Measurements from ENCODE around the gene EIF4EBP3.
"Not testable (repeated sequence)": the region's sequence is repeated elsewhere in the genome, so short reads cannot be mapped to it uniquely, and the experiment has no call there.

The EIF4EBP3 gene

DNA sequence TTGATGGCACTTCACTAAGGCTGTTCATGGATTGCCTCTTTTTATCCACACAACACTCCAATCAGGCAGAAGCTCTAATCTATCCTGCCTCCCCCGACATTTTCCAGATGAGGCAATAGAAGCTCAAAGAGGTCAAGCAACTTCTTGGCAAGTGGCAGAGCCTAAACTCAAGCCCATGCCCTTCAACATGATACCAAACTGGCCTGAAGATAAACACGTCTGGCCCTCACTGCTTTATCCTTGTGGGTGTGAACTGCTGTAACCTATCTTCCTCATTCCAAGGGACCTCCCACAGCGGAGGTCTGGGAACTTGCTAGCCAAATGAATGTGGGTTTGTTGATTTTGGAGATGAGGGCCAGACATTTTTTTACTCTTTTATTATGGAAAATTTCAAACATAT, 26.7 kb downstream of the EIF4EBP3 start:
- no peaks in the 10 kb centered on the region for H3K4me1 ChIP-seq (ENCODE audit: insufficient read depth, low read length, poor library complexity, severe bottlenecking)
- H2AFZ ChIP-seq (ENCODE audit: low read length): no peak overlapping the region
- H3K9me3 ChIP-seq (ENCODE audit: insufficient read depth, low read depth, low read length): no peaks in the 10 kb centered on the region
- no peak overlapping the region for H3K9ac ChIP-seq (ENCODE audit: low read depth, low read length, poor library complexity, severe bottlenecking)
- no peaks in the 10 kb centered on the region for H3K79me2 ChIP-seq (ENCODE audit: insufficient read depth, low read length)
- no peaks in the 10 kb centered on the region for H3K27me3 ChIP-seq (ENCODE audit: insufficient read depth, low read length, poor library complexity, severe bottlenecking)
- no peaks in the 10 kb centered on the region for H4K20me1 ChIP-seq (ENCODE audit: insufficient read depth, low read length, poor library complexity, severe bottlenecking)
- no peak for TF ChIP-seq EZH2phosphoT487 (IDR thresholded peaks at IDR 0.05; ENCODE audit: borderline replicate concordance)
- TF ChIP-seq, protein P1, sequence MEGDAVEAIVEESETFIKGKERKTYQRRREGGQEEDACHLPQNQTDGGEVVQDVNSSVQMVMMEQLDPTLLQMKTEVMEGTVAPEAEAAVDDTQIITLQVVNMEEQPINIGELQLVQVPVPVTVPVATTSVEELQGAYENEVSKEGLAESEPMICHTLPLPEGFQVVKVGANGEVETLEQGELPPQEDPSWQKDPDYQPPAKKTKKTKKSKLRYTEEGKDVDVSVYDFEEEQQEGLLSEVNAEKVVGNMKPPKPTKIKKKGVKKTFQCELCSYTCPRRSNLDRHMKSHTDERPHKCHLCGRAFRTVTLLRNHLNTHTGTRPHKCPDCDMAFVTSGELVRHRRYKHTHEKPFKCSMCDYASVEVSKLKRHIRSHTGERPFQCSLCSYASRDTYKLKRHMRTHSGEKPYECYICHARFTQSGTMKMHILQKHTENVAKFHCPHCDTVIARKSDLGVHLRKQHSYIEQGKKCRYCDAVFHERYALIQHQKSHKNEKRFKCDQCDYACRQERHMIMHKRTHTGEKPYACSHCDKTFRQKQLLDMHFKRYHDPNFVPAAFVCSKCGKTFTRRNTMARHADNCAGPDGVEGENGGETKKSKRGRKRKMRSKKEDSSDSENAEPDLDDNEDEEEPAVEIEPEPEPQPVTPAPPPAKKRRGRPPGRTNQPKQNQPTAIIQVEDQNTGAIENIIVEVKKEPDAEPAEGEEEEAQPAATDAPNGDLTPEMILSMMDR (conservative IDR thresholded peaks at IDR 0.05; ENCODE audit: low read length): no peak
- no peaks in the 10 kb centered on the region for H3F3A ChIP-seq (ENCODE audit: low read depth)
- H3K9me2 ChIP-seq (replicated peaks; ENCODE audit: low read depth, low read length): no peaks in the 10 kb centered on the region
- no peaks in the 10 kb centered on the region for H3K36me3 ChIP-seq (ENCODE audit: insufficient read depth, low read length)
- no peak overlapping the region for H3K4me3 ChIP-seq (ENCODE audit: low read length, poor library complexity, severe bottlenecking)
- no peak overlapping the region for H3K4me2 ChIP-seq (ENCODE audit: low read depth, low read length, poor library complexity, severe bottlenecking)

DNA sequence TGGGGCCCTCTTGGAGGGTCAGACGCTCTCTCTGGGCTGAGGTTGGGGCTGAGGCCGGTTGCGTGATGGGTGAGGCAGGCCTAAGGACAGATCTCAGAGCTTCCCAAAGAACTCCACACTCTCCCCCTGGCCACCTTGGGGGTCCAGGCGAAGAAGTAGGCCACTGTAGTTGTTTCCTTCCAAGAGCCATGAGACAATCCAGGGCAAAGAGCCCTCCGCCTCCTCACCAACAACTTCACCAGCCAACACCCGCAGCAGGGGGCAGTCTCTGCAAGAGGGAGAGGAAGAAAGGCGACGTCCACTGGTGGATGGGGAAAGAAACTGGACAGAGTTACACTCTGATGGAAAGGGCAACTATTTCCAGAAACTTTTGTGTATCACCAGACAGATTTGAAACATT, 27.8 kb downstream of the EIF4EBP3 start:
- Histone ChIP-seq H3K79me2 (ENCODE audit: insufficient read depth, low read length) (no peaks in the 10 kb centered on the region), H3K9me3 (ENCODE audit: insufficient read depth, low read depth, low read length) (no peaks in the 10 kb centered on the region), H4K20me1 (ENCODE audit: insufficient read depth, low read length, poor library complexity, severe bottlenecking) (no peaks in the 10 kb centered on the region), H3K4me2 (ENCODE audit: low read depth, low read length, poor library complexity, severe bottlenecking) (no peak overlapping the region), H3K4me3 (ENCODE audit: low read length, poor library complexity, severe bottlenecking) (no peak overlapping the region), H3K4me1 (ENCODE audit: insufficient read depth, low read length, poor library complexity, severe bottlenecking) (no peaks in the 10 kb centered on the region), H3K9ac (ENCODE audit: low read depth, low read length, poor library complexity, severe bottlenecking) (no peak overlapping the region), H3K27me3 (ENCODE audit: insufficient read depth, low read length, poor library complexity, severe bottlenecking) (no peaks in the 10 kb centered on the region), H3K9me2 (replicated peaks; ENCODE audit: low read depth, low read length) (no peaks in the 10 kb centered on the region), H3F3A (ENCODE audit: low read depth) (no peaks in the 10 kb centered on the region), H3K36me3 (ENCODE audit: insufficient read depth, low read length) (no peaks in the 10 kb centered on the region), H2AFZ (ENCODE audit: low read length) (no peak overlapping the region)
- no peak for TF ChIP-seq EZH2phosphoT487 (IDR thresholded peaks at IDR 0.05; ENCODE audit: borderline replicate concordance)
- TF ChIP-seq, protein P1 (conservative IDR thresholded peaks at IDR 0.05; ENCODE audit: low read length): peak; percentile 50

DNA sequence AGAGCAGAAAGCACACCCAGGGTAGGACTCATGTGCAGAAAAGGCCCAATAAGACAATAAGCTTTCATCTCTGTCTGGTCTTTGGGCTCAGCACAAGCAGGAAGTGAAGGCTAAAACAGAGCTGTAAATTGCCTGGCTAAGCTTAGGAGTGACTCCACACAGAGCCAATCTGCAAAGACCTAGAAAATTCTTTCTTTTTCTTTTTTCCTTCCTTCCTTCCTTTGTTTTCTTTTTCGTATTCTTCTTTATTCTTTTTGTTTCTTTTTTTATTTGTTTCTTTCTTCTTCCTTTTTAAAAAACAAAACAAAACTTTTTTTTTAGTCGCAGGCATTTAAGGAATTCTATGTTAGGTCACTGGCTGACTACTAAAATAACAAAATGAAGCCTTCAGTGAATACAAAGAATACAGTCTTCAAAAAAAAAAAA, 29.3 kb downstream of the EIF4EBP3 start:
- TF ChIP-seq, protein P1 (conservative IDR thresholded peaks at IDR 0.05; ENCODE audit: low read length): no peak
- TF ChIP-seq EZH2phosphoT487 (IDR thresholded peaks at IDR 0.05; ENCODE audit: borderline replicate concordance): no peak
- H3K9me3 ChIP-seq (ENCODE audit: insufficient read depth, low read depth, low read length): no peaks in the 10 kb centered on the region
- no peak overlapping the region for H3K4me3 ChIP-seq (ENCODE audit: low read length, poor library complexity, severe bottlenecking)
- H3K4me2 ChIP-seq (ENCODE audit: low read depth, low read length, poor library complexity, severe bottlenecking): no peak overlapping the region
- H3F3A ChIP-seq (ENCODE audit: low read depth): no peaks in the 10 kb centered on the region
- no peak overlapping the region for H3K9ac ChIP-seq (ENCODE audit: low read depth, low read length, poor library complexity, severe bottlenecking)
- no peaks in the 10 kb centered on the region for H3K4me1 ChIP-seq (ENCODE audit: insufficient read depth, low read length, poor library complexity, severe bottlenecking)
- no peaks in the 10 kb centered on the region for H3K27me3 ChIP-seq (ENCODE audit: insufficient read depth, low read length, poor library complexity, severe bottlenecking)
- H3K9me2 ChIP-seq (replicated peaks; ENCODE audit: low read depth, low read length): no peaks in the 10 kb centered on the region
- H3K36me3 ChIP-seq (ENCODE audit: insufficient read depth, low read length): no peaks in the 10 kb centered on the region
- no peaks in the 10 kb centered on the region for H4K20me1 ChIP-seq (ENCODE audit: insufficient read depth, low read length, poor library complexity, severe bottlenecking)
- H3K79me2 ChIP-seq (ENCODE audit: insufficient read depth, low read length): no peaks in the 10 kb centered on the region
- peak overlapping the region; percentile 86 for H2AFZ ChIP-seq (ENCODE audit: low read length)

DNA sequence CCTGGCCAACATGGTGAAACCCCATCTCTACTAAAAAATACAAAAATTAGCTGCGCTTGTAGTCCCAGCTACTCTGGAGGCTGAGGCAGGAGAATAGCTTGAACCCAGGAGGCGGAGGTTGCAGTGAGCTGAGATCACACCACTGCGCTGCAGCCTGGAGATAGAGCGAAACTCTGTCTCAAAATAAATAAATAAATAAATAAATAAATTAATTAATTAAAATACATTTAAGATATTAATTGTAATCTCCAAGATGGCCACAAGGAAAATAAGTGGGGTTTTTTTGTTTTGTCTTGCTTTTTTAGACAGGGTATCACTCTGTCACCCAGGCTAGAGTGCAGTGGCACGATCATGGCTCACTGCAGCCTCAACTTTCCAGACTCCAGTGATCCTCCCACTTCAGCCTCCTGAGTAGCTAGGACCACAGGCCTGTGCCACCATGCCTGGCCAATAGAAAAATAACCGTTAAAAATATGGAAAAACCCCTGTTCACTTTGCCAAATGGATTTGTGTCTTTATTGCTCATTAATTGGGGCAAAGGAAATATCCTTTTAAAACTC, 31.8 kb downstream of the EIF4EBP3 start:
- not testable (repeated sequence) for H3K4me2 ChIP-seq (ENCODE audit: low read depth, low read length, poor library complexity, severe bottlenecking); H3K4me1 ChIP-seq (ENCODE audit: insufficient read depth, low read length, poor library complexity, severe bottlenecking); H3F3A ChIP-seq (ENCODE audit: low read depth); H3K4me3 ChIP-seq (ENCODE audit: low read length, poor library complexity, severe bottlenecking); H3K9me3 ChIP-seq (ENCODE audit: insufficient read depth, low read depth, low read length); H2AFZ ChIP-seq (ENCODE audit: low read length); H3K79me2 ChIP-seq (ENCODE audit: insufficient read depth, low read length); H3K9me2 ChIP-seq (replicated peaks; ENCODE audit: low read depth, low read length); H4K20me1 ChIP-seq (ENCODE audit: insufficient read depth, low read length, poor library complexity, severe bottlenecking); H3K9ac ChIP-seq (ENCODE audit: low read depth, low read length, poor library complexity, severe bottlenecking); H3K27me3 ChIP-seq (ENCODE audit: insufficient read depth, low read length, poor library complexity, severe bottlenecking); H3K36me3 ChIP-seq (ENCODE audit: insufficient read depth, low read length)
